Astrocyte (in vitro differentiated cells and primary cell): ENCODE measurements around the gene TESPA1. TPM values are rescaled to one million over a fixed set of nuclear protein-coding genes. Genes with fewer than 3 reads are reported as not detected.

Experiments used
- DNase-seq: peaks from one replicate; pipeline ENCODE4 v3.0.0-alpha.2; 2010; ENCODE audit warnings: low read depth
- FAIRE-seq: peaks from 2 replicates; lab custom pipeline; 2011; peaks lifted over from hg19 to GRCh38; lab: Jason Lieb, UNC
- H2AFZ ChIP-seq: 2 replicates; pipeline ENCODE4 v1.6.0; 2012; ENCODE audit warnings: low read depth, low read length, inconsistent platforms
- H3K27ac ChIP-seq: 2 replicates; pipeline ENCODE4 v1.5.1; 2011; ENCODE audit warnings: low read depth, low read length, inconsistent platforms
- H3K27me3 ChIP-seq: 2 replicates; pipeline ENCODE4 v1.6.0; 2011; ENCODE audit warnings: low read length, inconsistent platforms; ENCODE audit not compliant: insufficient read depth
- H3K36me3 ChIP-seq: 2 replicates; pipeline ENCODE4 v1.5.1; 2011; ENCODE audit warnings: low read length, inconsistent platforms; ENCODE audit not compliant: insufficient read depth
- H3K4me1 ChIP-seq: 2 replicates; pipeline ENCODE4 v1.5.1; 2011; ENCODE audit warnings: low read length, inconsistent platforms; ENCODE audit not compliant: insufficient read depth
- H3K4me2 ChIP-seq: 2 replicates; pipeline ENCODE4 v1.6.0; 2012; ENCODE audit warnings: low read length, inconsistent platforms
- H3K4me3 ChIP-seq: 2 replicates; pipeline ENCODE4 v1.5.1; 2011; ENCODE audit warnings: low read depth, mild to moderate bottlenecking, low read length, inconsistent platforms; ENCODE audit not compliant: insufficient read depth
- H3K79me2 ChIP-seq: 2 replicates; pipeline ENCODE4 v1.6.0; 2012; ENCODE audit warnings: mild to moderate bottlenecking, low read length, inconsistent platforms; ENCODE audit not compliant: insufficient read depth
- H3K9ac ChIP-seq: 2 replicates; pipeline ENCODE4 v1.6.0; 2012; ENCODE audit warnings: mild to moderate bottlenecking, low read length, inconsistent platforms
- H3K9me3 ChIP-seq: 2 replicates; pipeline ENCODE4 v1.5.1; 2012; ENCODE audit warnings: low read depth, mild to moderate bottlenecking, low read length, inconsistent platforms; ENCODE audit not compliant: insufficient read depth
- H4K20me1 ChIP-seq: 2 replicates; pipeline ENCODE4 v1.6.0; 2012; ENCODE audit warnings: low read length, inconsistent platforms; ENCODE audit not compliant: insufficient read depth
- H3K27ac Mint-ChIP-seq: one replicate; pipeline ENCODE4 v1.8.0; 2021; ENCODE audit warnings: mild to moderate bottlenecking, mixed read lengths; ENCODE audit not compliant: unreplicated experiment
- H3K27me3 Mint-ChIP-seq: one replicate; pipeline ENCODE4 v1.8.0; 2021; ENCODE audit warnings: low read depth, mixed read lengths; ENCODE audit not compliant: unreplicated experiment
- H3K36me3 Mint-ChIP-seq: one replicate; pipeline ENCODE4 v1.8.0; 2021; ENCODE audit warnings: low read depth, mixed read lengths; ENCODE audit not compliant: unreplicated experiment
- H3K4me1 Mint-ChIP-seq: one replicate; pipeline ENCODE4 v1.8.0; 2021; ENCODE audit warnings: low read depth, mixed read lengths; ENCODE audit not compliant: unreplicated experiment
- H3K4me3 Mint-ChIP-seq: one replicate; pipeline ENCODE4 v1.8.0; 2021; ENCODE audit warnings: mild to moderate bottlenecking, moderate library complexity, mixed read lengths; ENCODE audit not compliant: unreplicated experiment
- H3K9me3 Mint-ChIP-seq: one replicate; pipeline ENCODE4 v1.8.0; 2021; ENCODE audit warnings: mild to moderate bottlenecking, mixed read lengths; ENCODE audit not compliant: unreplicated experiment
- EZH2 ChIP-seq: IDR thresholded peaks from 2 replicates; pipeline ENCODE4 v1.6.1; 2012; ENCODE audit warnings: mild to moderate bottlenecking, low read length, inconsistent platforms; ENCODE audit not compliant: insufficient read depth
- total RNA-seq: library from RNA; stranded (reverse); gene quantifications from 2 replicates; pipeline ENCODE4 v1.2.1, GENCODE V29; 2021
- TF ChIP-seq, protein P1 (sequence below): IDR thresholded peaks from 2 replicates; pipeline ENCODE4 v1.5.1; 2011; ENCODE audit warnings: low read depth, mild to moderate bottlenecking, inconsistent platforms, low read length, moderate library complexity; ENCODE audit not compliant: insufficient read depth

TESPA1 gene
- total RNA-seq, 1 donor from 2014 or later, result 0.23 TPM

DNA sequence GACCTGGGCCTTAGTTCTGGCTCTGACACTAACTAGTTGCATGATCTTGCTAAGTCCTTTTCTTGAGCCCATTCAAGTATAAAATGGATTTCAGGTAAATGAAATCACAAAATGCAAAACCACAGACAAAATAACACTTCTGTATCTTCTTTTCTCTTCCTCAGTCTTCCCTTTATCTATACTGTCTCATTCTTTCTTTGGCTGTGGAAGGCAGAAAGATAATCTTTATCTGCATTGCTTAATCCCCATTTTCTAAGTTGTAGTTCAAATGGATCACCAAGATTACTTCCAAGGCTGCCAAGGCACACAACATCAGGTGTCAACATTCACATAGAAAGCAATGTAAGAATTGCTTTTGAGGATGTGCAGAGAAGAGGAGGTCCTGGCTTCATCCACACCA is 30.3 kb downstream of the TESPA1 start:
- Histone ChIP-seq H4K20me1 (no peaks in the 10 kb centered on the region), H3K27ac (no peak overlapping the region), H3K9me3 (no peaks in the 10 kb centered on the region), H3K4me2 (no peak overlapping the region), H3K4me3 (no peak overlapping the region), H3K36me3 (no peaks in the 10 kb centered on the region), H3K4me1 (no peaks in the 10 kb centered on the region), H3K27me3 (no peaks in the 10 kb centered on the region), H2AFZ (no peak overlapping the region), H3K9ac (no peak overlapping the region), H3K79me2 (no peaks in the 10 kb centered on the region)
- Mint-ChIP-seq H3K27ac (no peak overlapping the region), H3K4me3 (no peak overlapping the region), H3K4me1 (no peaks in the 10 kb centered on the region), H3K36me3 (no peaks in the 10 kb centered on the region), H3K9me3 (no peaks in the 10 kb centered on the region), H3K27me3 (peaks cover 2% of the 10 kb centered on the region)
- TF ChIP-seq EZH2, result no peak
- TF ChIP-seq, protein P1, sequence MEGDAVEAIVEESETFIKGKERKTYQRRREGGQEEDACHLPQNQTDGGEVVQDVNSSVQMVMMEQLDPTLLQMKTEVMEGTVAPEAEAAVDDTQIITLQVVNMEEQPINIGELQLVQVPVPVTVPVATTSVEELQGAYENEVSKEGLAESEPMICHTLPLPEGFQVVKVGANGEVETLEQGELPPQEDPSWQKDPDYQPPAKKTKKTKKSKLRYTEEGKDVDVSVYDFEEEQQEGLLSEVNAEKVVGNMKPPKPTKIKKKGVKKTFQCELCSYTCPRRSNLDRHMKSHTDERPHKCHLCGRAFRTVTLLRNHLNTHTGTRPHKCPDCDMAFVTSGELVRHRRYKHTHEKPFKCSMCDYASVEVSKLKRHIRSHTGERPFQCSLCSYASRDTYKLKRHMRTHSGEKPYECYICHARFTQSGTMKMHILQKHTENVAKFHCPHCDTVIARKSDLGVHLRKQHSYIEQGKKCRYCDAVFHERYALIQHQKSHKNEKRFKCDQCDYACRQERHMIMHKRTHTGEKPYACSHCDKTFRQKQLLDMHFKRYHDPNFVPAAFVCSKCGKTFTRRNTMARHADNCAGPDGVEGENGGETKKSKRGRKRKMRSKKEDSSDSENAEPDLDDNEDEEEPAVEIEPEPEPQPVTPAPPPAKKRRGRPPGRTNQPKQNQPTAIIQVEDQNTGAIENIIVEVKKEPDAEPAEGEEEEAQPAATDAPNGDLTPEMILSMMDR, result no peak
- FAIRE-seq, result no peak
- DNase-seq, result no peak

DNA sequence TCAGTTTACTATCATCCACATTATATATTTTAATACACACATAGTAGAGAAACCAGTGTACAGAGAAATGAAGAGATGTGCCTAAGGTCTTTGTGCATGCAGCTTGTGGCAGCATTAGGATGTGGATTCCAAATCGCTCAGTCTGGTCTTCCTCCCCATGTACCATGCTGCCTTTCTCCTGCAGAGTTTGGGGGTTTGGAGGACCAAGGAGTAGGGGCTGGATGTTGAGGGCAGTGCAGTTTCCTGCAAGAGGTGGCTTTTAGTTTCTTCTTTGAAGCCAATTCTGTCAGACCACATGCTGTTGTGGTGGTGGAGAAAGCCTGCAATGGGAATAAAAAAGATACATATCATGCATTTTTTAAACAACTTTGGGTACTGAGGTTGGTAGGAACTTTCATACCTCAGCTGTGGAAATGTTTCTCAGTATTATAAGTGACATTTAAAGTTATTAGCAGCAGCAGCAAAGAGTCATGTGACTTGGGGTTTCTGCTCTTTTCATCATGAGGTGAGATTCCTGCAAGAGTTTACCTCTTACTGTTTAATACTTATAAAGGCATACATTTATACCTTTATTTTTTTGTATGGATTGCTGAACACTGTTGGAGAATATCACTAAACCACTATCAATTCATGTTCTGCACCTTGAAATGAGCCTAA is 34.4 kb downstream of the TESPA1 start:
- Histone ChIP-seq H3K9me3 (no peaks in the 10 kb centered on the region), H3K9ac (no peak overlapping the region), H3K27ac (no peak overlapping the region), H3K27me3 (no peaks in the 10 kb centered on the region), H3K4me3 (no peak overlapping the region), H3K36me3 (no peaks in the 10 kb centered on the region), H4K20me1 (no peaks in the 10 kb centered on the region), H3K79me2 (no peaks in the 10 kb centered on the region), H2AFZ (no peak overlapping the region), H3K4me1 (no peaks in the 10 kb centered on the region), H3K4me2 (no peak overlapping the region)
- TF ChIP-seq, protein P1, result no peak
- TF ChIP-seq EZH2, result no peak
- no peak overlapping the region for H3K27ac Mint-ChIP-seq
- no peak for FAIRE-seq
- H3K36me3 Mint-ChIP-seq, result no peaks in the 10 kb centered on the region
- H3K27me3 Mint-ChIP-seq, result peaks cover 12% of the 10 kb centered on the region
- H3K4me1 Mint-ChIP-seq, result no peaks in the 10 kb centered on the region
- H3K9me3 Mint-ChIP-seq, result no peaks in the 10 kb centered on the region
- H3K4me3 Mint-ChIP-seq, result no peak overlapping the region
- no peak for DNase-seq

DNA sequence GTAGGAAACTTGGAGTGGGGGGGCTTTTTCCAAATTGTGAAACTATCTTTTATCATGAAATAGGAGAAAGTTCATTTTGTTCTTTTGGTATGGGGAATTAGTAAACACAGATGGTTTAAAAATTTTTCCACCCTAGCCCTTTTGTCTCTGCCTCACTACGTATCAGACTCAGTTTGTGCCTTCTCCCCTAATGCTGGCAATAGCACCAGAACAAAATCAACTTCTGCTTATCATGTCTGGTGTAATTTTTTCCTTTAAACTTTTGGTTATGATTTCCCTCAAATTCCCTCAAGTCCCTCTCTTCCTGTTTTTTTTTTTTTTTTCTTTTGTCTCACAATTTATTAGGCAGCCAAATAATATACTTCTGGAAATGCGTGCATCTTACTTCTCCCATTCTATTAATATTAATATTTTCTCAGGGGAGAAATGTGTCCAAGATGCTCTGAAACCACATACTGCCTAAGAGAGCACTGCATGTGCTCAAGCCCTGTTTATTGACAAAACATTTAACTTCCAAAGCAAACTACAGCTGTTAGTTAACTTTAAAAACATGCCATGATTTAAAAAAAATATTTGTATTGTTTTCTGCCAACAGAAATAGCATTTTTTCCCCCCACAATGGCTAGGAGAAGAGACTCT is 35.4 kb downstream of the TESPA1 start:
- Histone ChIP-seq H2AFZ (no peak overlapping the region), H3K27me3 (no peaks in the 10 kb centered on the region), H3K4me1 (no peaks in the 10 kb centered on the region), H3K9me3 (no peaks in the 10 kb centered on the region), H4K20me1 (no peaks in the 10 kb centered on the region), H3K79me2 (no peaks in the 10 kb centered on the region), H3K9ac (no peak overlapping the region), H3K36me3 (no peaks in the 10 kb centered on the region), H3K4me3 (no peak overlapping the region), H3K27ac (no peak overlapping the region), H3K4me2 (no peak overlapping the region)
- Mint-ChIP-seq H3K36me3 (no peaks in the 10 kb centered on the region), H3K9me3 (no peaks in the 10 kb centered on the region), H3K27me3 (peaks cover 12% of the 10 kb centered on the region), H3K4me3 (no peak overlapping the region), H3K4me1 (no peaks in the 10 kb centered on the region), H3K27ac (no peak overlapping the region)
- DNase-seq, result no peak
- FAIRE-seq, result no peak
- TF ChIP-seq EZH2, result no peak
- TF ChIP-seq, protein P1, result no peak
